ENCODE data around the gene NELL1.

The NELL1 gene

GRCh38 chr11:20770414-20770946 lies 101.1 kb downstream of the NELL1 start:
- TF ChIP-seq CTCF (IDR thresholded peaks at IDR 0.05) = no peak

GRCh38 chr11:20771026-20771425 lies 101.6 kb downstream of the NELL1 start:
- no peak for TF ChIP-seq CTCF (IDR thresholded peaks at IDR 0.05)

- TF ChIP-seq CTCF (IDR thresholded peaks at IDR 0.05) = no peak
Observed at GRCh38 chr11:20771681-20772080, 102.3 kb downstream of the NELL1 start.

- no peak for TF ChIP-seq CTCF (IDR thresholded peaks at IDR 0.05)
Observed at GRCh38 chr11:20775331-20775730, 105.9 kb downstream of the NELL1 start.

GRCh38 chr11:20782775-20783174 lies 113.4 kb downstream of the NELL1 start:
- no peak for TF ChIP-seq CTCF (IDR thresholded peaks at IDR 0.05)

GRCh38 chr11:20783220-20783619 lies 113.8 kb downstream of the NELL1 start:
- TF ChIP-seq CTCF (IDR thresholded peaks at IDR 0.05) = no peak

- no peak for TF ChIP-seq CTCF (IDR thresholded peaks at IDR 0.05)
Observed at GRCh38 chr11:20790622-20791021, 121.2 kb downstream of the NELL1 start.

GRCh38 chr11:20795005-20795404 lies 125.6 kb downstream of the NELL1 start:
- TF ChIP-seq CTCF (IDR thresholded peaks at IDR 0.05) = no peak

All from LNCAP (cell line).